Kidney epithelial cell (primary cell): Measurements from ENCODE around the gene CHRNA4. TPM values are rescaled to one million over a fixed set of nuclear protein-coding genes. Genes with fewer than 3 reads are reported as not detected.
"Not testable (repeated sequence)": the region's sequence is repeated elsewhere in the genome, so short reads cannot be mapped to it uniquely, and the experiment has no call there.

ENCODE experiments used
- DNase-seq: peaks from one replicate; pipeline ENCODE4 v3.0.0-alpha.2; 2010; ENCODE audit warnings: low read depth
- H3K27me3 ChIP-seq: 2 replicates; pipeline ENCODE4 v1.6.0; 2011; ENCODE audit warnings: low read length; ENCODE audit not compliant: control insufficient read depth, insufficient read depth
- H3K36me3 ChIP-seq: 2 replicates; pipeline ENCODE4 v1.5.1; 2011; ENCODE audit warnings: low read length; ENCODE audit not compliant: control insufficient read depth, insufficient read depth
- H3K4me3 ChIP-seq: 2 replicates; pipeline ENCODE4 v1.5.1; 2011; ENCODE audit warnings: low read depth, mild to moderate bottlenecking, control low read depth, low read length
- CTCF ChIP-seq: IDR thresholded peaks from 2 replicates; pipeline ENCODE4 v1.5.1; 2011; ENCODE audit warnings: mild to moderate bottlenecking, moderate library complexity, low read length, control low read depth, inconsistent platforms; ENCODE audit not compliant: insufficient read depth, poor library complexity, severe bottlenecking
- total RNA-seq: library from RNA; depleted of rRNA; stranded (reverse); fragments of >200 nt; gene quantifications from 2 replicates; pipeline ENCODE4 v1.2.3, GENCODE V29; 2015

Gene CHRNA4
- total RNA-seq, 1 donor from 2014 or later = not detected

- H3K4me3 ChIP-seq = no peak overlapping the region
- TF ChIP-seq CTCF = no peak
- H3K36me3 ChIP-seq = no peaks in the 10 kb centered on the region
- DNase-seq = no peak
- H3K27me3 ChIP-seq = peaks cover 22% of the 10 kb centered on the region
These were observed 18.3 kb downstream of the CHRNA4 start for GRCh38 chr20:63342561-63343459.

GRCh38 chr20:63340158-63340688, 20.9 kb downstream of the CHRNA4 start:
- H3K4me3 ChIP-seq, DNase-seq, H3K36me3 ChIP-seq: not testable (repeated sequence)
- H3K27me3 ChIP-seq = peaks cover 27% of the 10 kb centered on the region

- DNase-seq = not testable (repeated sequence)
These were observed 21.7 kb downstream of the CHRNA4 start for GRCh38 chr20:63339154-63340094.

GRCh38 chr20:63337786-63338420, 23.2 kb downstream of the CHRNA4 start:
- Histone ChIP-seq H3K27me3 (peaks cover 15% of the 10 kb centered on the region), H3K36me3 (no peaks in the 10 kb centered on the region), H3K4me3 (no peak overlapping the region)
- peak; percentile 2 for DNase-seq
- TF ChIP-seq CTCF = no peak

More at GRCh38 chr20:63339154-63340094, 21.7 kb downstream of the CHRNA4 start:
- not testable (repeated sequence) for H3K36me3 ChIP-seq, H3K4me3 ChIP-seq
- H3K27me3 ChIP-seq = peaks cover 25% of the 10 kb centered on the region

GRCh38 chr20:63336232-63336752, 24.9 kb downstream of the CHRNA4 start:
- no peak for TF ChIP-seq CTCF

GRCh38 chr20:63335711-63336110, 25.4 kb downstream of the CHRNA4 start:
- DNase-seq = no peak
- H3K4me3 ChIP-seq = no peak overlapping the region
- peaks cover 11% of the 10 kb centered on the region for H3K27me3 ChIP-seq
- no peak for TF ChIP-seq CTCF
- no peaks in the 10 kb centered on the region for H3K36me3 ChIP-seq

More at GRCh38 chr20:63336232-63336752, 24.9 kb downstream of the CHRNA4 start:
- Histone ChIP-seq H3K4me3 (no peak overlapping the region), H3K27me3 (peaks cover 11% of the 10 kb centered on the region), H3K36me3 (no peaks in the 10 kb centered on the region)
- DNase-seq = no peak

- not testable (repeated sequence) for DNase-seq, H3K4me3 ChIP-seq, H3K36me3 ChIP-seq
- H3K27me3 ChIP-seq = peaks cover 11% of the 10 kb centered on the region
These were observed 26.1 kb downstream of the CHRNA4 start for GRCh38 chr20:63335060-63335459.
